GM23338 (cell line): ENCODE measurements around the gene CCS.

Source experiments
- CREB1 ChIP-seq: fragments of 250-450 bp; sonication (Bioruptor Pico); IDR thresholded peaks from 2 replicates; pipeline ENCODE4 v1.5.0; 2020; ENCODE audit warnings: low read depth, mild to moderate bottlenecking, moderate library complexity
- ETS1 ChIP-seq: IDR thresholded peaks from 2 replicates; pipeline ENCODE4 v1.6.1; 2016; ENCODE audit warnings: antibody characterized with exemption
- EZH2 ChIP-seq: fragments of 200-600 bp; sonication (generic); IDR thresholded peaks from one replicate; pipeline ENCODE4 v1.8.0; 2017; ENCODE audit warnings: antibody characterized with exemption, mild to moderate bottlenecking, low read depth; ENCODE audit not compliant: unreplicated experiment
- EZH2phosphoT487 ChIP-seq: fragments of 200-600 bp; sonication (generic); IDR thresholded peaks from one replicate; pipeline ENCODE4 v1.8.1; 2018; ENCODE audit warnings: antibody characterized with exemption; ENCODE audit not compliant: unreplicated experiment
- POLR2AphosphoS5 ChIP-seq: IDR thresholded peaks from 2 replicates; pipeline ENCODE4 v1.6.1; 2016; ENCODE audit warnings: antibody characterized with exemption, low read depth
- REST ChIP-seq: IDR thresholded peaks from one replicate; pipeline ENCODE4 v1.6.1; 2018; ENCODE audit warnings: antibody characterized with exemption; ENCODE audit not compliant: unreplicated experiment
- STAT1 ChIP-seq: IDR thresholded peaks from one replicate; pipeline ENCODE4 v1.6.1; 2016; ENCODE audit warnings: antibody characterized with exemption; ENCODE audit not compliant: unreplicated experiment
- ZNF462 ChIP-seq: fragments of 250-450 bp; sonication (Bioruptor Pico); IDR thresholded peaks from 2 replicates; pipeline ENCODE4 v1.5.0; 2020; ENCODE audit warnings: mild to moderate bottlenecking, moderate library complexity
- TF ChIP-seq, protein P1 (sequence below), 2 experiments: fragments of 200-600 bp in 1 of 2; sonication (generic) in 1 of 2; conservative IDR thresholded peaks; 2 replicates each; pipeline versions ENCODE4 v1.5.1 to v1.6.1; 2016 to 2017; ENCODE audit warnings: antibody characterized with exemption in 2 of 2, low read depth in 2 of 2, mild to moderate bottlenecking in 2 of 2, moderate library complexity in 1 of 2

GRCh38 chr11:66564984-66565383, 28.0 kb upstream of the CCS start:
- no peak for TF ChIP-seq POLR2AphosphoS5
- TF ChIP-seq, protein P1, sequence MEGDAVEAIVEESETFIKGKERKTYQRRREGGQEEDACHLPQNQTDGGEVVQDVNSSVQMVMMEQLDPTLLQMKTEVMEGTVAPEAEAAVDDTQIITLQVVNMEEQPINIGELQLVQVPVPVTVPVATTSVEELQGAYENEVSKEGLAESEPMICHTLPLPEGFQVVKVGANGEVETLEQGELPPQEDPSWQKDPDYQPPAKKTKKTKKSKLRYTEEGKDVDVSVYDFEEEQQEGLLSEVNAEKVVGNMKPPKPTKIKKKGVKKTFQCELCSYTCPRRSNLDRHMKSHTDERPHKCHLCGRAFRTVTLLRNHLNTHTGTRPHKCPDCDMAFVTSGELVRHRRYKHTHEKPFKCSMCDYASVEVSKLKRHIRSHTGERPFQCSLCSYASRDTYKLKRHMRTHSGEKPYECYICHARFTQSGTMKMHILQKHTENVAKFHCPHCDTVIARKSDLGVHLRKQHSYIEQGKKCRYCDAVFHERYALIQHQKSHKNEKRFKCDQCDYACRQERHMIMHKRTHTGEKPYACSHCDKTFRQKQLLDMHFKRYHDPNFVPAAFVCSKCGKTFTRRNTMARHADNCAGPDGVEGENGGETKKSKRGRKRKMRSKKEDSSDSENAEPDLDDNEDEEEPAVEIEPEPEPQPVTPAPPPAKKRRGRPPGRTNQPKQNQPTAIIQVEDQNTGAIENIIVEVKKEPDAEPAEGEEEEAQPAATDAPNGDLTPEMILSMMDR (conservative IDR thresholded peaks at IDR 0.05; ENCODE audit: low read depth in 2 of 2), result no peak
- no peak for TF ChIP-seq ETS1
- TF ChIP-seq EZH2phosphoT487, result no peak
- no peak for TF ChIP-seq REST
- no peak for TF ChIP-seq CREB1 (CRISPR knock-in tag)
- no peak for TF ChIP-seq EZH2
- TF ChIP-seq STAT1, result no peak
- no peak for TF ChIP-seq ZNF462 (CRISPR knock-in tag)
